AG09309 (cell line): ENCODE data around the gene C16orf82.

Source experiments
- DNase-seq: peaks from one replicate; pipeline ENCODE4 v3.0.0-alpha.2; 2010; ENCODE audit warnings: low read depth
- H3K4me3 ChIP-seq: 2 replicates; pipeline ENCODE4 v1.5.1; 2011; ENCODE audit warnings: mild to moderate bottlenecking, low read depth, low read length, moderate library complexity; ENCODE audit not compliant: control insufficient read depth
- CTCF ChIP-seq: IDR thresholded peaks from 2 replicates; pipeline ENCODE4 v1.5.1; 2011; ENCODE audit warnings: mild to moderate bottlenecking, low read depth, low read length, inconsistent platforms; ENCODE audit not compliant: insufficient read depth, control insufficient read depth; ENCODE audit errors: missing control alignments

The C16orf82 gene

GRCh38 chr16:27066668-27067537, at the start of gene C16orf82:
Gene C16orf82, plus strand, starts transcription at chr16:27066927.
- TF ChIP-seq CTCF: no peak
- DNase-seq: no peak
- H3K4me3 ChIP-seq: no peak within 1 kb of the TSS; the same call in 1 of the 2 replicates

- no peak for DNase-seq
- no peak overlapping the region for H3K4me3 ChIP-seq
- TF ChIP-seq CTCF: no peak
Measured at GRCh38 chr16:27020031-27020430, 46.7 kb upstream of the C16orf82 start.

GRCh38 chr16:27024010-27024409, 42.7 kb upstream of the C16orf82 start:
- no peak for TF ChIP-seq CTCF
- no peak for DNase-seq
- H3K4me3 ChIP-seq: no peak overlapping the region

GRCh38 chr16:27025581-27025980, 41.1 kb upstream of the C16orf82 start:
- no peak overlapping the region for H3K4me3 ChIP-seq
- no peak for DNase-seq
- TF ChIP-seq CTCF: no peak

GRCh38 chr16:27027971-27028370, 38.8 kb upstream of the C16orf82 start:
- no peak for DNase-seq
- no peak overlapping the region for H3K4me3 ChIP-seq
- no peak for TF ChIP-seq CTCF

GRCh38 chr16:27028591-27029110, 38.1 kb upstream of the C16orf82 start:
- no peak overlapping the region for H3K4me3 ChIP-seq
- no peak for DNase-seq
- TF ChIP-seq CTCF: no peak

- no peak for DNase-seq
- no peak for TF ChIP-seq CTCF
Measured at GRCh38 chr16:27029525-27029924, 37.2 kb upstream of the C16orf82 start.

More at GRCh38 chr16:27029525-27029924, 37.2 kb upstream of the C16orf82 start:
- H3K4me3 ChIP-seq: no peak overlapping the region
